MM.1S (cell line): ENCODE results near the gene BBC3.
A peak's percentile ranks its signal among the peaks of the same experiment; 100 is the strongest.
"Not testable (repeated sequence)": the region's sequence is repeated elsewhere in the genome, so short reads cannot be mapped to it uniquely, and the experiment has no call there.

ENCODE experiments used
- DNase-seq: peaks from one replicate; pipeline ENCODE4 v3.0.0-alpha.2; 2015
- H2AFZ ChIP-seq: fragments of 300-600 bp; sonication (generic); 2 replicates; pipeline ENCODE4 v1.6.0; 2016; ENCODE audit warnings: antibody characterized with exemption, low read length
- H3F3A ChIP-seq: fragments of 300-600 bp; sonication (generic); 2 replicates; pipeline ENCODE4 v1.6.1; 2016; ENCODE audit warnings: mild to moderate bottlenecking, antibody characterized with exemption, low read length, moderate library complexity, mixed read lengths; ENCODE audit not compliant: insufficient read depth
- H3K27ac ChIP-seq: fragments of 300-600 bp; sonication (generic); 2 replicates; pipeline ENCODE4 v1.5.1; 2016; ENCODE audit warnings: mild to moderate bottlenecking, low read length
- H3K27me3 ChIP-seq: fragments of 300-600 bp; sonication (generic); replicated peaks from 2 replicates; pipeline ENCODE4 v1.6.0; 2016; ENCODE audit warnings: low read length; ENCODE audit not compliant: insufficient read depth
- H3K36me3 ChIP-seq: fragments of 300-600 bp; sonication (generic); replicated peaks from 2 replicates; pipeline ENCODE4 v1.6.1; 2016; ENCODE audit warnings: mild to moderate bottlenecking, low read length, mixed read lengths; ENCODE audit not compliant: insufficient read depth
- H3K4me1 ChIP-seq: fragments of 300-600 bp; sonication (generic); 2 replicates; pipeline ENCODE4 v1.6.1; 2016; ENCODE audit warnings: low read length, mixed read lengths
- H3K4me2 ChIP-seq: fragments of 300-600 bp; sonication (generic); 2 replicates; pipeline ENCODE4 v1.6.0; 2016; ENCODE audit warnings: low read depth, low read length
- H3K4me3 ChIP-seq: fragments of 300-600 bp; sonication (generic); 2 replicates; pipeline ENCODE4 v1.5.1; 2016; ENCODE audit warnings: low read length, mixed read lengths
- H3K79me2 ChIP-seq: fragments of 300-600 bp; sonication (generic); 2 replicates; pipeline ENCODE4 v1.6.1; 2016; ENCODE audit warnings: mixed run types, low read length, mixed read lengths
- H3K9ac ChIP-seq: fragments of 300-600 bp; sonication (generic); 2 replicates; pipeline ENCODE4 v1.6.1; 2016; ENCODE audit warnings: low read length, mixed read lengths
- H3K9me2 ChIP-seq: fragments of 300-600 bp; sonication (generic); replicated peaks from 2 replicates; pipeline ENCODE4 v1.6.1; 2016; ENCODE audit warnings: mild to moderate bottlenecking, low read length, mixed read lengths; ENCODE audit not compliant: insufficient read depth
- H3K9me3 ChIP-seq: fragments of 300-600 bp; sonication (generic); replicated peaks from 2 replicates; pipeline ENCODE4 v1.6.1; 2016; ENCODE audit warnings: mild to moderate bottlenecking, low read length, mixed read lengths; ENCODE audit not compliant: insufficient read depth
- H4K20me1 ChIP-seq: fragments of 300-600 bp; sonication (generic); 2 replicates; pipeline ENCODE4 v1.6.1; 2016; ENCODE audit warnings: mild to moderate bottlenecking, low read length, moderate library complexity, mixed read lengths; ENCODE audit not compliant: insufficient read depth
- EZH2 ChIP-seq: fragments of 300-600 bp; sonication (generic); optimal IDR thresholded peaks from 2 replicates; pipeline ENCODE3; 2017; ENCODE audit warnings: low read depth, mild to moderate bottlenecking, antibody characterized with exemption, low read length, mixed read lengths
- EZH2phosphoT487 ChIP-seq: fragments of 300-600 bp; sonication (generic); IDR thresholded peaks from 2 replicates; pipeline ENCODE4 v1.6.1; 2018; ENCODE audit warnings: antibody characterized with exemption, low read length
- TF ChIP-seq, protein P1 (sequence below): fragments of 300-600 bp; sonication (generic); IDR thresholded peaks from 2 replicates; pipeline ENCODE4 v1.5.1; 2016; ENCODE audit warnings: antibody characterized with exemption, low read length, mixed read lengths

BBC3 gene

GRCh38 chr19:47264629-47265028, 33.6 kb upstream of the BBC3 start:
- TF ChIP-seq EZH2 (no peak), EZH2phosphoT487 (no peak)
- TF ChIP-seq, protein P1, sequence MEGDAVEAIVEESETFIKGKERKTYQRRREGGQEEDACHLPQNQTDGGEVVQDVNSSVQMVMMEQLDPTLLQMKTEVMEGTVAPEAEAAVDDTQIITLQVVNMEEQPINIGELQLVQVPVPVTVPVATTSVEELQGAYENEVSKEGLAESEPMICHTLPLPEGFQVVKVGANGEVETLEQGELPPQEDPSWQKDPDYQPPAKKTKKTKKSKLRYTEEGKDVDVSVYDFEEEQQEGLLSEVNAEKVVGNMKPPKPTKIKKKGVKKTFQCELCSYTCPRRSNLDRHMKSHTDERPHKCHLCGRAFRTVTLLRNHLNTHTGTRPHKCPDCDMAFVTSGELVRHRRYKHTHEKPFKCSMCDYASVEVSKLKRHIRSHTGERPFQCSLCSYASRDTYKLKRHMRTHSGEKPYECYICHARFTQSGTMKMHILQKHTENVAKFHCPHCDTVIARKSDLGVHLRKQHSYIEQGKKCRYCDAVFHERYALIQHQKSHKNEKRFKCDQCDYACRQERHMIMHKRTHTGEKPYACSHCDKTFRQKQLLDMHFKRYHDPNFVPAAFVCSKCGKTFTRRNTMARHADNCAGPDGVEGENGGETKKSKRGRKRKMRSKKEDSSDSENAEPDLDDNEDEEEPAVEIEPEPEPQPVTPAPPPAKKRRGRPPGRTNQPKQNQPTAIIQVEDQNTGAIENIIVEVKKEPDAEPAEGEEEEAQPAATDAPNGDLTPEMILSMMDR = no peak
- Histone ChIP-seq H3K9me3 (no peaks in the 10 kb centered on the region), H3K9ac (no peak overlapping the region), H3K9me2 (no peaks in the 10 kb centered on the region), H3K4me3 (no peak overlapping the region), H3F3A (peaks cover 15% of the 10 kb centered on the region), H3K36me3 (no peaks in the 10 kb centered on the region; the same call in 1 of the 2 replicates), H3K79me2 (peaks cover 20% of the 10 kb centered on the region), H2AFZ (no peak overlapping the region), H3K4me2 (no peak overlapping the region), H3K27me3 (no peaks in the 10 kb centered on the region), H3K27ac (no peak overlapping the region), H4K20me1 (no peaks in the 10 kb centered on the region), H3K4me1 (peaks cover 10% of the 10 kb centered on the region)
- no peak for DNase-seq

- peaks cover 41% of the 10 kb centered on the region for H3K79me2 ChIP-seq
- H3K4me3 ChIP-seq, H3K36me3 ChIP-seq, H4K20me1 ChIP-seq, H3K27me3 ChIP-seq, H2AFZ ChIP-seq, H3K9me3 ChIP-seq, H3K9me2 ChIP-seq: not testable (repeated sequence)
- H3K9ac ChIP-seq = peak overlapping the region; percentile 53; the same call in 1 of the 2 replicates
- H3K27ac ChIP-seq = peak overlapping the region; percentile 94
- H3K4me1 ChIP-seq = peaks cover 20% of the 10 kb centered on the region
- peak; percentile 98 for DNase-seq
- peaks cover 15% of the 10 kb centered on the region for H3F3A ChIP-seq
- H3K4me2 ChIP-seq = peak overlapping the region; percentile 40; the same call in 1 of the 2 replicates
Measured at GRCh38 chr19:47261946-47262793, 31.2 kb upstream of the BBC3 start.

GRCh38 chr19:47260476-47260875, 29.5 kb upstream of the BBC3 start:
- TF ChIP-seq, protein P1 = no peak
- no peak for TF ChIP-seq EZH2
- TF ChIP-seq EZH2phosphoT487 = no peak
- Histone ChIP-seq H3K36me3 (no peaks in the 10 kb centered on the region), H3K9me2 (no peaks in the 10 kb centered on the region), H3F3A (peaks cover 15% of the 10 kb centered on the region), H3K79me2 (peaks cover 41% of the 10 kb centered on the region), H3K4me3 (no peak overlapping the region), H2AFZ (no peak overlapping the region), H4K20me1 (no peaks in the 10 kb centered on the region), H3K4me2 (no peak overlapping the region), H3K4me1 (peaks cover 23% of the 10 kb centered on the region), H3K9me3 (no peaks in the 10 kb centered on the region), H3K9ac (no peak overlapping the region), H3K27ac (peak overlapping the region; percentile 18; the same call in 1 of the 2 replicates), H3K27me3 (no peaks in the 10 kb centered on the region)
- DNase-seq = no peak
